Lung (tissue), 12 donors: ENCODE measurements around the gene MT2A. TPM values are rescaled to one million over a fixed set of nuclear protein-coding genes. Genes with fewer than 3 reads are reported as not detected.
A peak's percentile ranks its signal among the peaks of the same experiment; 100 is the strongest.

Experiments used
- ATAC-seq: fragments of 200-7000 bp; cut with Tn5 transposase; one replicate; pipeline ENCODE4 v1.9.1; 2020; ENCODE audit warnings: moderate number of reproducible peaks; ENCODE audit not compliant: insufficient read depth, low FRiP score
- DNase-seq, 3 donors: peaks; one replicate each; pipeline ENCODE4 v3.0.0-alpha.2; 2013 to 2017
- H3K27ac ChIP-seq, 2 donors: one replicate each; pipeline ENCODE4 v1.5.1; 2013; ENCODE audit warnings: mild to moderate bottlenecking in 2 of 2, moderate library complexity in 2 of 2, control low read depth in 1 of 2, inconsistent platforms in 1 of 2, low read depth in 1 of 2, low read length in 1 of 2
- H3K27me3 ChIP-seq, 3 donors: one replicate each; pipeline ENCODE4 v1.5.1; 2013; ENCODE audit warnings: low read length in 2 of 3; ENCODE audit not compliant: control insufficient read depth in 3 of 3, insufficient read depth in 3 of 3
- H3K36me3 ChIP-seq, 4 donors: one replicate each; pipeline ENCODE4 v1.5.1; 2013; ENCODE audit warnings: low read length in 4 of 4, mild to moderate bottlenecking in 1 of 4, moderate library complexity in 1 of 4; ENCODE audit not compliant: control insufficient read depth in 4 of 4, insufficient read depth in 4 of 4
- H3K4me1 ChIP-seq, 5 donors: one replicate each; pipeline ENCODE4 v1.5.1; 2013; ENCODE audit warnings: low read length in 5 of 5, mild to moderate bottlenecking in 2 of 5, moderate library complexity in 1 of 5; ENCODE audit not compliant: control insufficient read depth in 5 of 5, insufficient read depth in 5 of 5
- H3K4me3 ChIP-seq: one replicate; pipeline ENCODE4 v1.5.1; 2013; ENCODE audit warnings: mild to moderate bottlenecking, control low read depth, moderate library complexity
- H3K9ac ChIP-seq, 2 donors: one replicate each; pipeline ENCODE4 v1.5.1; 2013; ENCODE audit warnings: low read length in 2 of 2, control low read depth in 1 of 2; ENCODE audit not compliant: insufficient read depth in 1 of 2
- H3K9me3 ChIP-seq, 4 donors: one replicate each; pipeline ENCODE4 v1.5.1; 2013; ENCODE audit warnings: low read length in 3 of 4, mild to moderate bottlenecking in 1 of 4, moderate library complexity in 1 of 4; ENCODE audit not compliant: control insufficient read depth in 4 of 4, insufficient read depth in 3 of 4
- WGBS, 2 donors: extraction: QIAGEN DNeasy Blood & Tissue Kit; methylation state at CpG; one replicate each; pipeline ENCODE4 v1.1.7; 2013; 5-methylcytosine and 5-hydroxymethylcytosine counted together
- polyA plus RNA-seq, 2 donors: library from polyadenylated mRNA; stranded (reverse); fragments of 200-250 nt; gene quantifications; one replicate each; pipeline ENCODE4 v1.2.1, GENCODE V29; 2013
- total RNA-seq, 2 donors: library from RNA; depleted of rRNA in 1 of 2; stranded (reverse); fragments of >200 nt in 1 of 2; gene quantifications; one replicate each; pipeline ENCODE4 v1.2.1, GENCODE V29; 2014 to 2021
- TF ChIP-seq, protein P1 (sequence below): IDR thresholded peaks from 2 replicates; pipeline ENCODE4 v1.5.1; 2012; ENCODE audit warnings: mild to moderate bottlenecking; ENCODE audit errors: control extremely low read depth, extremely low read depth
- donor health status: control.
- donor health status: control.
- donor health status: Bipolar disorder and iron deficiency.
- donor health status: healthy.
- donor health status: DM: yes; HTN: yes; CAD: no.

Gene MT2A
- total and polyA plus RNA-seq, 4 donors = 17.6 to 1,104 (median 712) TPM

DNA sequence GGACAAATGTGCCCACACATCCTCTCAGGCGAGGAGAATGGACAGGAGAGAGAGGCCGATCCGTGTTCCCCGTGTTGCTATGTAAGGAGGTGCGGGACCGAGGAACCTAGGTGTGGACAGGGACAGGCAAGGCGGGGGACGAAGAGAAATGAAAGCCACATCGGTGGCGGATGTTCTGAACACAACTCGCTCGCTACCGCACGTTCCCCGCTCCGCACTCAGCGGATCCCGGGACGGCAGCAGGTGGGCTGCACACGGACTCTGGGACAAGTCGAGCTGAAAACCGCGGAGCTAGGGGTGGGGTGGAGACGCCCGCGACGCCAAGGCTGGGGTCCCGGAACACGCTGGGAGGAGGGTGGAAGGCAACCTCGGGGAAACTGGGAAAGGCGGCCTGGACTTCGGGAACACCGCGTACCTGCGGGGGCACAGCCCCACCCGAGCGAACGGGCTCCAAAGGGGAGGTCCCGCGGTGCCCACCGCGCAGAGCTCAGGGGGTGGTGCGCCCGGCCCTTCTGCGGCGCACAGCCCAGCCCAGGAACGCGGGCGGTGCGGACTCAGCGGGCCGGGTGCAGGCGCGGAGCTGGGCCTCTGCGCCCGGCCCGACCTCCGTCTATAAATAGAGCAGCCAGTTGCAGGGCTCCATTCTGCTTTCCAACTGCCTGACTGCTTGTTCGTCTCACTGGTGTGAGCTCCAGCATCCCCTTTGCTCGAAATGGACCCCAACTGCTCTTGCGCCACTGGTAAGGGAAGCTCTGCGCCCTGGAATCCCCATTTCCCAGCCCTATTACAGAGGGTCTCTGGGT is 17.0 kb downstream of the MT2A start, which contains the start of gene MT1E:
TSS of gene MT1E (plus strand) at position 642 of the 803 bp plus-strand sequence. CDS start at position 713, 71 bp downstream.
- DNase-seq (peak; percentile 62 to 81 (median 67)), ATAC-seq (peak; percentile 90)
- Histone ChIP-seq H3K4me3 (peak within 1 kb of the TSS; percentile 55), H3K27ac (peak within 1 kb of the TSS; percentile 91 to 94), H3K36me3 (no peaks in the 10 kb centered on the region), H3K27me3 (peaks cover 0 to 32% (median 13%) of the 10 kb centered on the region in 3 donors), H3K4me1 (peaks cover 0 to 13% (median 0%) of the 10 kb centered on the region in 5 donors), H3K9me3 (peaks cover 0 to 1% (median 0%) of the 10 kb centered on the region in 4 donors), H3K9ac (peak within 1 kb of the TSS; percentile 0 to 77)
- TF ChIP-seq, protein P1, sequence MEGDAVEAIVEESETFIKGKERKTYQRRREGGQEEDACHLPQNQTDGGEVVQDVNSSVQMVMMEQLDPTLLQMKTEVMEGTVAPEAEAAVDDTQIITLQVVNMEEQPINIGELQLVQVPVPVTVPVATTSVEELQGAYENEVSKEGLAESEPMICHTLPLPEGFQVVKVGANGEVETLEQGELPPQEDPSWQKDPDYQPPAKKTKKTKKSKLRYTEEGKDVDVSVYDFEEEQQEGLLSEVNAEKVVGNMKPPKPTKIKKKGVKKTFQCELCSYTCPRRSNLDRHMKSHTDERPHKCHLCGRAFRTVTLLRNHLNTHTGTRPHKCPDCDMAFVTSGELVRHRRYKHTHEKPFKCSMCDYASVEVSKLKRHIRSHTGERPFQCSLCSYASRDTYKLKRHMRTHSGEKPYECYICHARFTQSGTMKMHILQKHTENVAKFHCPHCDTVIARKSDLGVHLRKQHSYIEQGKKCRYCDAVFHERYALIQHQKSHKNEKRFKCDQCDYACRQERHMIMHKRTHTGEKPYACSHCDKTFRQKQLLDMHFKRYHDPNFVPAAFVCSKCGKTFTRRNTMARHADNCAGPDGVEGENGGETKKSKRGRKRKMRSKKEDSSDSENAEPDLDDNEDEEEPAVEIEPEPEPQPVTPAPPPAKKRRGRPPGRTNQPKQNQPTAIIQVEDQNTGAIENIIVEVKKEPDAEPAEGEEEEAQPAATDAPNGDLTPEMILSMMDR = no peak
- WGBS, 2 donors = 1 to 2% methylated on average over 62 of the region's 62 CpGs

DNA sequence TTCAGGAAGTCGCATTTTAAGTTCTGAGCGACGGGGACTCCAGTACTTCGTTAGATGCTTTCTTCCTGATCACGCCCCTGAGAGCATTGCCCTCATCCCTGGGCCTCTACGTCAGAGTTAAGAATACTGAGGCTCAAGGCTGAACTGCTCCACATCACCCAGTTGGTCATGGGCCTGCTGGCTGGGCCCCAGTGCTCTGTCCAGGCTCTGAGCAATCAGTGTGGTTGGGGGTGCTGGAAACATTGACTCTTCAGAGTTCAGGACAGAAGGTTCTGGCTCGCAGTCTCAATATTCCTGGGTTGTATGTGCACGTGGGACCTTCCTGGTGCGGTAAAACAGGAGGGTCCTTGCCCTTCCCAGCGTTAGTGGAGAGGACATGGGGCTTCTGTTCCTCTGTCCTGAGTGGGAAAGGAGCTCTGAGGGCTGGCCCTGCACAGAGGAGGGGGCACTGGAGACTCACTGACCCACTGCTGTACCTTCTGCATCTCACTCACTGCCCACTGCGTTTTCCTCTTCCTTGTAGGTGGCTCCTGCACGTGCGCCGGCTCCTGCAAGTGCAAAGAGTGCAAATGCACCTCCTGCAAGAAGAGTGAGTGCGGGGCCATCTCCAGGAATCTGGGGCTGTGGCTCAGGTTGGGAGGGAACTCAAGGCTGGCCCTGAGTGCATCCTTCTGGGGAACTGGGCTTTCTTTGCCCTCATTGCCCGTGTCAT is 17.7 kb downstream of the MT2A start:
- H3K27ac ChIP-seq = peak overlapping the region; percentile 91 to 94
- 22 to 25% methylated on average over 16 of the region's 16 CpGs for WGBS, 2 donors
- peaks cover 0 to 13% (median 0%) of the 10 kb centered on the region in 5 donors for H3K4me1 ChIP-seq
- peak overlapping the region; percentile 55 for H3K4me3 ChIP-seq
- peaks cover 0 to 1% (median 0%) of the 10 kb centered on the region in 4 donors for H3K9me3 ChIP-seq
- no peak overlapping the region for H3K9ac ChIP-seq
- H3K27me3 ChIP-seq = peaks cover 0 to 32% (median 17%) of the 10 kb centered on the region in 3 donors
- peak; percentile 8 for ATAC-seq
- TF ChIP-seq, protein P1 = no peak
- no peaks in the 10 kb centered on the region for H3K36me3 ChIP-seq
- DNase-seq = no peak

DNA sequence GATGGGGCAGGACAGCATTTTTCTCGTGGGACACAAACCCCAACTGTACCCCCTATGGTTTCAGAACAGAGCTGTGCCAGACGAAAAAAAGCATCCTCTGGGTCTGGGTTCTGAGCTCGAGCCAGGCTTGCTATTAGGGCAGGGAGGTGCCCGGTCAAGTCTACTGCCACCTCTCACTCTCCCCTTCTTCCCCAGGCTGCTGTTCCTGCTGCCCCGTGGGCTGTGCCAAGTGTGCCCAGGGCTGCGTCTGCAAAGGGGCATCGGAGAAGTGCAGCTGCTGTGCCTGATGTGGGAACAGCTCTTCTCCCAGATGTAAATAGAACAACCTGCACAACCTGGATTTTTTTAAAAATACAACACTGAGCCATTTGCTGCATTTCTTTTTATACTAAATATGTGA is 18.3 kb downstream of the MT2A start:
- Histone ChIP-seq H3K4me3 (peak overlapping the region; percentile 55), H3K27ac (peak overlapping the region; percentile 91 to 94), H3K9ac (no peak overlapping the region), H3K36me3 (no peaks in the 10 kb centered on the region), H3K9me3 (peaks cover 0 to 1% (median 0%) of the 10 kb centered on the region in 4 donors), H3K27me3 (peaks cover 0 to 34% (median 22%) of the 10 kb centered on the region in 3 donors), H3K4me1 (peaks cover 0 to 13% (median 0%) of the 10 kb centered on the region in 5 donors)
- no peak for ATAC-seq
- TF ChIP-seq, protein P1 = no peak
- no peak for DNase-seq
- WGBS, 2 donors = 52 to 61% methylated on average over 7 of the region's 7 CpGs
